ENCODE data around the gene VPS35L.

- TF ChIP-seq POLR2A (IDR thresholded peaks at IDR 0.05; ENCODE audit: low read length) (no peak), GATA1 (IDR thresholded peaks at IDR 0.05; ENCODE audit: low read depth, low read length) (no peak)
These were observed 94.5 kb downstream of the VPS35L start for GRCh38 chr16:19649980-19650379.
